Fibroblast of the conjunctiva (primary cell): Measurements from ENCODE around the gene PRDX2.
A peak's percentile ranks its signal among the peaks of the same experiment; 100 is the strongest.
"Not testable (repeated sequence)": the region's sequence is repeated elsewhere in the genome, so short reads cannot be mapped to it uniquely, and the experiment has no call there.

Experiments
- DNase-seq: peaks from one replicate; pipeline ENCODE4 v3.0.0-alpha.2; 2010; ENCODE audit warnings: low read depth

The PRDX2 gene

GRCh38 chr19:12801466-12802266 is at the start of gene PRDX2, which contains the start of gene THSD8:
Gene PRDX2, minus strand, starts transcription at chr19:12801800. Its CDS starts 539 bp downstream, at chr19:12801261.
Gene THSD8, plus strand, starts transcription at chr19:12802069. Its CDS starts 3 bp downstream, at chr19:12802072.
- no peak for DNase-seq

- DNase-seq, result peak; percentile 56
These were observed 45.8 kb upstream of the PRDX2 start for GRCh38 chr19:12847159-12848139.

- DNase-seq, result not testable (repeated sequence)
These were observed 45.0 kb upstream of the PRDX2 start for GRCh38 chr19:12846613-12847012.

- no peak for DNase-seq
These were observed 42.6 kb upstream of the PRDX2 start for GRCh38 chr19:12843999-12844732.

GRCh38 chr19:12843328-12843727 is 41.7 kb upstream of the PRDX2 start:
- DNase-seq, result no peak

GRCh38 chr19:12842511-12842910 is 40.9 kb upstream of the PRDX2 start:
- no peak for DNase-seq

GRCh38 chr19:12841094-12841493 is 39.5 kb upstream of the PRDX2 start:
- no peak for DNase-seq

GRCh38 chr19:12840091-12841079 is 38.8 kb upstream of the PRDX2 start:
- peak; percentile 47 for DNase-seq

GRCh38 chr19:12838886-12839756 is 37.5 kb upstream of the PRDX2 start:
- DNase-seq, result no peak

- no peak for DNase-seq
These were observed 36.7 kb upstream of the PRDX2 start, which contains the start of gene MAST1 for GRCh38 chr19:12838182-12838885. Gene MAST1, plus strand, starts transcription at chr19:12838515. Its CDS starts 58 bp downstream, at chr19:12838573.

- no peak for DNase-seq
These were observed 35.6 kb upstream of the PRDX2 start for GRCh38 chr19:12837225-12837624.

GRCh38 chr19:12836529-12836863 is 34.9 kb upstream of the PRDX2 start:
- DNase-seq, result no peak

- DNase-seq, result no peak
These were observed 33.6 kb upstream of the PRDX2 start for GRCh38 chr19:12834976-12835757.

- DNase-seq, result no peak
These were observed 33.0 kb upstream of the PRDX2 start, which contains the start of gene RTBDN for GRCh38 chr19:12834566-12834943. Gene RTBDN, minus strand, starts transcription at chr19:12834579. Its CDS starts 4,600 bp downstream, at chr19:12829979.

GRCh38 chr19:12833738-12834565 is 32.4 kb upstream of the PRDX2 start:
- no peak for DNase-seq

GRCh38 chr19:12833418-12833737 is 31.8 kb upstream of the PRDX2 start:
- no peak for DNase-seq

- DNase-seq, result no peak
These were observed 26.9 kb upstream of the PRDX2 start for GRCh38 chr19:12828494-12828893.
